HEK293 (cell line): ENCODE measurements around the gene RNU7-1.
"Not testable (repeated sequence)": the region's sequence is repeated elsewhere in the genome, so short reads cannot be mapped to it uniquely, and the experiment has no call there.

Source experiments
- CTCF ChIA-PET: fragments of 350-600 bp; formaldehyde crosslinking; extraction: SDS; loops from one replicate; lab custom pipeline; 2021; ENCODE audit warnings: antibody characterized with exemption; lab: Yijun Ruan, JAX
- POLR2A ChIA-PET: fragments of 300-600 bp; formaldehyde crosslinking; extraction: SDS; loops from one replicate; lab custom pipeline; 2020; ENCODE audit warnings: antibody characterized with exemption, inconsistent platforms; lab: Yijun Ruan, JAX
- H3K27ac ChIP-seq: fragments of 200-500 bp; sonication (Bioruptor generic); 2 replicates; pipeline ENCODE4 v1.5.1; 2014; ENCODE audit warnings: low read depth, low read length, control low read depth, inconsistent platforms; ENCODE audit errors: extremely low read depth
- H3K36me3 ChIP-seq, 2 experiments: fragments of 200-500 bp in 1 of 2; sonication (Bioruptor generic) in 1 of 2; 1 replicate in 1 of 2; 2 replicates in 1 of 2; pipeline ENCODE4 v1.5.1; 2014 to 2017; ENCODE audit warnings: inconsistent platforms in 2 of 2, low read length in 2 of 2; ENCODE audit not compliant: control insufficient read depth in 2 of 2, insufficient read depth in 1 of 2
- H3K4me1 ChIP-seq: fragments of 200-500 bp; sonication (Bioruptor generic); 2 replicates; pipeline ENCODE4 v1.5.1; 2014; ENCODE audit warnings: mild to moderate bottlenecking, low read length, inconsistent platforms; ENCODE audit not compliant: control insufficient read depth, insufficient read depth
- H3K4me3 ChIP-seq: 2 replicates; pipeline ENCODE4 v1.5.1; 2011; ENCODE audit warnings: low read depth, mild to moderate bottlenecking, control low read depth, low read length, moderate library complexity
- H3K9me3 ChIP-seq: fragments of 200-500 bp; sonication (Bioruptor generic); 2 replicates; pipeline ENCODE4 v1.5.1; 2014; ENCODE audit warnings: low read depth, low read length, inconsistent platforms; ENCODE audit not compliant: control insufficient read depth, insufficient read depth
- EGR2 ChIP-seq: fragments of 450-650 bp; formaldehyde crosslinking; IDR thresholded peaks from 2 replicates; pipeline ENCODE4 v1.5.1; 2016; ENCODE audit warnings: low read depth, missing biosample characterization, missing genetic modification characterization
- HOXD13 ChIP-seq: sonication (generic); formaldehyde crosslinking; IDR thresholded peaks from 2 replicates; pipeline ENCODE4 v1.8.0; 2022; ENCODE audit warnings: missing genetic modification reagents, borderline replicate concordance
- KLF10 ChIP-seq: fragments of 450-650 bp; IDR thresholded peaks from 2 replicates; pipeline ENCODE4 v1.5.1; 2018; ENCODE audit warnings: missing biosample characterization, mild to moderate bottlenecking, missing genetic modification characterization
- KLF9 ChIP-seq: fragments of 450-650 bp; formaldehyde crosslinking; IDR thresholded peaks from 2 replicates; pipeline ENCODE4 v1.5.1; 2016; ENCODE audit warnings: missing biosample characterization, missing genetic modification characterization, low read depth
- MYNN ChIP-seq: fragments of 450-650 bp; formaldehyde crosslinking; IDR thresholded peaks from 2 replicates; pipeline ENCODE4 v1.5.1; 2016; ENCODE audit warnings: missing biosample characterization, missing genetic modification characterization, borderline replicate concordance
- SCRT2 ChIP-seq: fragments of 450-650 bp; formaldehyde crosslinking; IDR thresholded peaks from 2 replicates; pipeline ENCODE4 v1.5.1; 2016; ENCODE audit warnings: missing biosample characterization, missing genetic modification characterization
- SETDB1 ChIP-seq: IDR thresholded peaks from one replicate; pipeline ENCODE4 v1.6.1; 2017; ENCODE audit warnings: mild to moderate bottlenecking, low read length, moderate library complexity, mixed read lengths; ENCODE audit not compliant: insufficient read length
- SP2 ChIP-seq: fragments of 450-650 bp; formaldehyde crosslinking; IDR thresholded peaks from 2 replicates; pipeline ENCODE4 v1.5.1; 2016; ENCODE audit warnings: missing biosample characterization, missing genetic modification characterization
- SP3 ChIP-seq: fragments of 450-650 bp; formaldehyde crosslinking; IDR thresholded peaks from 2 replicates; pipeline ENCODE4 v1.5.1; 2016; ENCODE audit warnings: missing biosample characterization, missing genetic modification characterization
- ZBTB17 ChIP-seq: fragments of 450-650 bp; formaldehyde crosslinking; IDR thresholded peaks from 2 replicates; pipeline ENCODE4 v1.5.1; 2016; ENCODE audit warnings: missing biosample characterization, missing genetic modification characterization
- ZEB2 ChIP-seq: fragments of 450-650 bp; formaldehyde crosslinking; IDR thresholded peaks from 2 replicates; pipeline ENCODE4 v1.5.1; 2016; ENCODE audit warnings: missing biosample characterization, missing genetic modification characterization
- ZIC2 ChIP-seq: fragments of 450-650 bp; formaldehyde crosslinking; IDR thresholded peaks from 2 replicates; pipeline ENCODE4 v1.5.1; 2016; ENCODE audit warnings: missing biosample characterization, missing genetic modification characterization
- ZNF24 ChIP-seq: fragments of 450-650 bp; formaldehyde crosslinking; IDR thresholded peaks from 2 replicates; pipeline ENCODE4 v1.5.1; 2016; ENCODE audit warnings: missing biosample characterization, missing genetic modification characterization
- ZNF366 ChIP-seq: fragments of 450-650 bp; formaldehyde crosslinking; conservative IDR thresholded peaks from 2 replicates; pipeline ENCODE4 v1.5.1; 2016; ENCODE audit warnings: missing biosample characterization, missing genetic modification characterization
- ZNF48 ChIP-seq: fragments of 450-650 bp; formaldehyde crosslinking; IDR thresholded peaks from 2 replicates; pipeline ENCODE4 v1.5.1; 2016; ENCODE audit warnings: missing biosample characterization, missing genetic modification characterization
- ZNF571 ChIP-seq: fragments of 450-650 bp; formaldehyde crosslinking; IDR thresholded peaks from 2 replicates; pipeline ENCODE4 v1.5.0; 2017; ENCODE audit warnings: missing biosample characterization, missing genetic modification characterization
- TF ChIP-seq, protein P1 (sequence below): fragments of 450-650 bp; formaldehyde crosslinking; IDR thresholded peaks from 2 replicates; pipeline ENCODE4 v1.5.1; 2016; ENCODE audit warnings: missing biosample characterization, missing genetic modification characterization
- TF ChIP-seq, protein P2 (sequence below): fragments of 450-650 bp; formaldehyde crosslinking; IDR thresholded peaks from 2 replicates; pipeline ENCODE4 v1.5.1; 2016; ENCODE audit warnings: missing biosample characterization, missing genetic modification characterization, low read depth
- TF ChIP-seq, protein P3 (sequence below): fragments of 450-650 bp; formaldehyde crosslinking; IDR thresholded peaks from 2 replicates; pipeline ENCODE4 v1.5.1; 2016; ENCODE audit warnings: missing biosample characterization, missing genetic modification characterization

RNU7-1 gene

DNA sequence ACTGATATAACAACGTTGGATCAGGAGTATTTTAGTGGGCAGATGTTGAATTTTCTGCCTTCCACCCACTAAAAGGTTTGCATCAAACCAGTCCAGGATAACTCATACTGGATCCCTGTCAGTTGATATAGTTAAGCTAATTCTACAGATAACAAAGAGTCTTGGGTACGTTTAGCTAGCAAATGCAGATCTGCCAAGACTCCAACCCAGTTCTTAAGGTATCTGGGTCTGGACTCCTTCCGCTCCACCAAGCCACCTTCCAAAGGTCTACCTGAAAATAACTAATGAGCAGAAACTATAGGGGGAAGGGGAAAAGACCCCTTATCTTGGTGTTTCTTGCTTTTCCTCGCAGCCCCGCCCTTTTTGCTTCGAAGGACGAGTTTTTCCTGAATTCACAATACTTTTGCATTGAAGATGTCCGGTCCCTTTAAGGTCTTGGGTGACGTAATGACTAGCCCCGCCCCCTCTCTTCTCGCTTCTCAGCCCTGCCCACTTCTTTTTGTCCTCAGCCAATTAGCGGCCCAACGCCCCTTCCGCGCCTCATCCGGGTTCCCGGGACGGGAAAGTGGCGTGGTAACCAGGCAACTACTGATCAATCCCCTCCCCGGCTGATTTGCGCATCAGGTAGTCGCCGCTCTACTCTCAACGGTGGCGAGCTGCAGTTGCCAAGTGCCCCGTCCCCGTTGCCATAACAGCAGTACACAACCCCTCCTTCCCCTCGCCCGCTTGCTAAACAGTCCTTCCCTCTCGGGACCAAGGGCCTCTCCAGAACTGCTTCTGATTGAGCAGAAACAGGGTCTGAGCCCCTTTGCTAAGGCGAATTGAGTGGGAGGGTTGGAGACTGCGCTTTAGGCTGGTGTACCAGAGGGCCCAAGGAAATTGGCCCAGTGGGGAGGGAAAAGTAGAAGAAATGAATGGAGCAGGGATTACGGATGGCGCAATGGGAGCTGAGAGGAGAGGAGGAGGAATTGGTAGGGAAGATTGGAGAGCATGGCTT is 39.0 kb upstream of the RNU7-1 start, which contains the start of gene LRRC23 (continued):
- TF ChIP-seq ZNF366 (tag by site-specific recombination) (peak; percentile 60), EGR2 (0 out of 2 replicates have a peak, but pooled peaks have one; percentile 4), SP3 (peak; percentile 96), ZEB2 (peak; percentile 26; the same call in 1 of the 2 replicates), SCRT2 (peak; percentile 99), KLF10 (tag by site-specific recombination) (peak; percentile 71), MYNN (tag by site-specific recombination) (peak; percentile 94), ZNF48 (tag by site-specific recombination) (no peak), KLF9 (tag by site-specific recombination) (peak; percentile 88), ZIC2 (peak; percentile 17; the same call in 1 of the 2 replicates), ZBTB17 (tag by site-specific recombination) (peak; percentile 55; the same call in 1 of the 2 replicates), ZNF24 (tag by site-specific recombination) (peak; percentile 63), SP2 (tag by site-specific recombination) (peak; percentile 97), SETDB1 (no peak)
- TF ChIP-seq, protein P1, sequence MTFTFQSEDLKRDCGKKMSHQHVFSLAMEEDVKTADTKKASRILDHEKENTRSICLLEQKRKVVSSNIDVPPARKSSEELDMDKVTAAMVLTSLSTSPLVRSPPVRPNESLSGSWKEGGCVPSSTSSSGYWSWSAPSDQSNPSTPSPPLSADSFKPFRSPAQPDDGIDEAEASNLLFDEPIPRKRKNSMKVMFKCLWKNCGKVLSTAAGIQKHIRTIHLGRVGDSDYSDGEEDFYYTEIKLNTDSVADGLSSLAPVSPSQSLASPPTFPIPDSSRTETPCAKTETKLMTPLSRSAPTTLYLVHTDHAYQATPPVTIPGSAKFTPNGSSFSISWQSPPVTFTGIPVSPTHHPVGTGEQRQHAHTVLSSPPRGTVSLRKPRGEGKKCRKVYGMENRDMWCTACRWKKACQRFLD (tag by site-specific recombination) = no peak
- TF ChIP-seq, protein P2, sequence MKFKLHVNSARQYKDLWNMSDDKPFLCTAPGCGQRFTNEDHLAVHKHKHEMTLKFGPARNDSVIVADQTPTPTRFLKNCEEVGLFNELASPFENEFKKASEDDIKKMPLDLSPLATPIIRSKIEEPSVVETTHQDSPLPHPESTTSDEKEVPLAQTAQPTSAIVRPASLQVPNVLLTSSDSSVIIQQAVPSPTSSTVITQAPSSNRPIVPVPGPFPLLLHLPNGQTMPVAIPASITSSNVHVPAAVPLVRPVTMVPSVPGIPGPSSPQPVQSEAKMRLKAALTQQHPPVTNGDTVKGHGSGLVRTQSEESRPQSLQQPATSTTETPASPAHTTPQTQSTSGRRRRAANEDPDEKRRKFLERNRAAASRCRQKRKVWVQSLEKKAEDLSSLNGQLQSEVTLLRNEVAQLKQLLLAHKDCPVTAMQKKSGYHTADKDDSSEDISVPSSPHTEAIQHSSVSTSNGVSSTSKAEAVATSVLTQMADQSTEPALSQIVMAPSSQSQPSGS (tag by site-specific recombination) = peak; percentile 99
- TF ChIP-seq, protein P3, sequence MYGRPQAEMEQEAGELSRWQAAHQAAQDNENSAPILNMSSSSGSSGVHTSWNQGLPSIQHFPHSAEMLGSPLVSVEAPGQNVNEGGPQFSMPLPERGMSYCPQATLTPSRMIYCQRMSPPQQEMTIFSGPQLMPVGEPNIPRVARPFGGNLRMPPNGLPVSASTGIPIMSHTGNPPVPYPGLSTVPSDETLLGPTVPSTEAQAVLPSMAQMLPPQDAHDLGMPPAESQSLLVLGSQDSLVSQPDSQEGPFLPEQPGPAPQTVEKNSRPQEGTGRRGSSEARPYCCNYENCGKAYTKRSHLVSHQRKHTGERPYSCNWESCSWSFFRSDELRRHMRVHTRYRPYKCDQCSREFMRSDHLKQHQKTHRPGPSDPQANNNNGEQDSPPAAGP (tag by site-specific recombination) = no peak; the same call in 1 of the 2 replicates

GRCh38 chr12:6905414-6906040 is 38.1 kb upstream of the RNU7-1 start:
- Histone ChIP-seq H3K4me1 (peaks cover 10% of the 10 kb centered on the region; the same call in 1 of the 2 replicates), H3K27ac (no peak overlapping the region), H3K36me3 (no peaks in the 10 kb centered on the region), H3K9me3 (no peaks in the 10 kb centered on the region)
- POLR2A ChIA-PET = interaction anchor here (0.6 to 2.5 kb wide), 10 partner anchors 8 to 182 kb away, joined by 4 to 10 read pairs (median 6); partner anchors contain the start of genes C12orf57, COPS7A, ENO2 and RNU7-1
- TF ChIP-seq ZBTB17 (tag by site-specific recombination) = peak; percentile 65
- TF ChIP-seq ZNF571 (tag by site-specific recombination) = no peak
- 0 out of 2 replicates have a peak, but pooled peaks have one; percentile 23 for TF ChIP-seq HOXD13 (CRISPR knock-in tag)
- TF ChIP-seq, all 188 proteins: peak for 2
- peak overlapping the region; percentile 42; the same call in 1 of the 2 replicates for H3K4me3 ChIP-seq
- CTCF ChIA-PET = interaction anchor here (0.7 to 1.5 kb wide), 4 partner anchors 8 to 35 kb away, joined by 3 to 7 read pairs (median 6); partner anchors contain the start of gene SPSB2

DNA sequence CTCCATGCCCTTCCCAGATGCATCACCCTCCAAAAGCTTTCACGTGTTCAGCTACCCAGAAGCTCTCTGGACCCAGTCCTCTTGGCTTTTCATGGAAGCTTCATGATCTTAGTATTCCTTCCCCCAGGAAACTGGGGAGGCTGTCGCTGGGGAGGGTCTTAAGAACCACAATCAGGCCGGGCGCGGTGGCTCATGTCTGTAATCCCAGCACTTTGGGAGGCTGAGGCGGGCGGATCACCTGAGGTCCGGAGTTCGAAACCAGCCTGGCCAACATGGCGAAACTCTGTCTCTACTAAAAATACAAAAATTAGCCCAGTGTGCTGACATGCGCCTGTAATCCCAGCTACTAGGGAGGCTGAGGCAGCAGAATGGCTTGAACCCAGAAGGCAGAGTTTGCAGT is 35.5 kb upstream of the RNU7-1 start:
- CTCF ChIA-PET = interaction anchor here (0.6 to 3.2 kb wide), 4 partner anchors 15 to 267 kb away, joined by 3 to 11 read pairs (median 4); no protein-coding TSS in a partner anchor
- not testable (repeated sequence) for H3K9me3 ChIP-seq
- POLR2A ChIA-PET = interaction anchor here (1.2 to 2.5 kb wide), 3 partner anchors 17 to 56 kb away, joined by 4 to 10 read pairs (median 5); partner anchors contain the start of genes SPSB2 and USP5

More for the DNA sequence above, 35.5 kb upstream of the RNU7-1 start:
- not testable (repeated sequence) for H3K4me3 ChIP-seq, H3K36me3 ChIP-seq, H3K27ac ChIP-seq
- H3K4me1 ChIP-seq = peaks cover 10% of the 10 kb centered on the region; the same call in 1 of the 2 replicates
